ENCODE results near the gene MAP1S.

DNA sequence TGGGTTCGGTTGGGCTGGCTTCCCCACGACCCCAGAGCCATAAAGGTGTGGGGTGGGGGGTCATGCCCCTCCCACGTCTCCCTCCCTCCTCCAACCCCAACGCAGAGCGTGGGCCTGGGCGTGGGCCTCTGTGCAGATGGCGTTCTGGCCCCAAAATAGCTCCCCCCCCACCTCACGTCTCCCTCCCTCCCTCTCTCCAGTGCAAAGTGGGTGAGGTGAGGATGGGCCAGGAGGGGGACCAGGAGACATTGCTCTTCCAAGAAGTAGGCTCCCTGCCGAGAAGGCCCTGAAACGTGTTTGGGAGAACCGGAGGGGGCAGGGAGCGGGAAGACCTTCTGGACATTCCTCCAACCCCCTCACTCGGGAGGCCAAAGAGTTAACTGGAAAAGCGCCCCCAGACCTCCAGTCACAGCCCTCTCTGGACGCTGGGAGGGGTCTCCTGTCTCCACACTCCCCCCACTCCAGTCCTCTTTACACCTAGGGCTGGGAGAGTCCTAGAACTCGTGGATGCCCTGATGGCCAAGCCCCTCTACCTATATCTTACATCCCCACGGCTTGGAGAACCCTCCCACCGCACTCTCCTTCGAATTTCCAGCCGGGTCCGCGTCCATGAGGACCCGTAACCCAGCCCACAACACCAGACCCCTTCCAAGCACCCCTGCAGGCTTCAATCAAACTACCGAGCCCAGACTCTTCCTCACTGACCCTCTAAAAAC lies 32.0 kb upstream of the MAP1S start:
- TF ChIP-seq, protein P1, sequence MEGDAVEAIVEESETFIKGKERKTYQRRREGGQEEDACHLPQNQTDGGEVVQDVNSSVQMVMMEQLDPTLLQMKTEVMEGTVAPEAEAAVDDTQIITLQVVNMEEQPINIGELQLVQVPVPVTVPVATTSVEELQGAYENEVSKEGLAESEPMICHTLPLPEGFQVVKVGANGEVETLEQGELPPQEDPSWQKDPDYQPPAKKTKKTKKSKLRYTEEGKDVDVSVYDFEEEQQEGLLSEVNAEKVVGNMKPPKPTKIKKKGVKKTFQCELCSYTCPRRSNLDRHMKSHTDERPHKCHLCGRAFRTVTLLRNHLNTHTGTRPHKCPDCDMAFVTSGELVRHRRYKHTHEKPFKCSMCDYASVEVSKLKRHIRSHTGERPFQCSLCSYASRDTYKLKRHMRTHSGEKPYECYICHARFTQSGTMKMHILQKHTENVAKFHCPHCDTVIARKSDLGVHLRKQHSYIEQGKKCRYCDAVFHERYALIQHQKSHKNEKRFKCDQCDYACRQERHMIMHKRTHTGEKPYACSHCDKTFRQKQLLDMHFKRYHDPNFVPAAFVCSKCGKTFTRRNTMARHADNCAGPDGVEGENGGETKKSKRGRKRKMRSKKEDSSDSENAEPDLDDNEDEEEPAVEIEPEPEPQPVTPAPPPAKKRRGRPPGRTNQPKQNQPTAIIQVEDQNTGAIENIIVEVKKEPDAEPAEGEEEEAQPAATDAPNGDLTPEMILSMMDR (IDR thresholded peaks at IDR 0.05; ENCODE audit: poor library complexity, severe bottlenecking) = no peak
- no peak for TF ChIP-seq EZH2 (IDR thresholded peaks at IDR 0.05; ENCODE audit: borderline replicate concordance, insufficient read depth, low read length, poor library complexity, severe bottlenecking)
